Transverse colon (tissue), 4 donors: ENCODE results near the gene PRM2. TPM values are rescaled to one million over a fixed set of nuclear protein-coding genes. Genes with fewer than 3 reads are reported as not detected.
"Not testable (repeated sequence)": the region's sequence is repeated elsewhere in the genome, so short reads cannot be mapped to it uniquely, and the experiment has no call there.

Experiments used
- DNase-seq: peaks from one replicate; pipeline ENCODE4 v3.0.0-alpha.2; 2019
- H3K27ac ChIP-seq, 4 donors: fragments of 200-600 bp; sonication (generic); 2 replicates each; pipeline ENCODE4 v1.5.1; 2016 to 2018; ENCODE audit warnings: inconsistent platforms in 4 of 4
- H3K27me3 ChIP-seq: fragments of 200-600 bp; sonication (generic); 2 replicates; pipeline ENCODE4 v1.5.1; 2017; ENCODE audit warnings: inconsistent platforms
- H3K36me3 ChIP-seq, 4 donors: fragments of 200-600 bp; sonication (generic); 2 replicates each; pipeline ENCODE4 v1.5.1; 2017 to 2019; ENCODE audit warnings: inconsistent platforms in 4 of 4
- H3K4me1 ChIP-seq, 4 donors: fragments of 200-600 bp; sonication (generic); 2 replicates each; pipeline ENCODE4 v1.5.1; 2017 to 2020; ENCODE audit warnings: inconsistent platforms in 4 of 4
- H3K4me3 ChIP-seq, 4 donors: fragments of 200-600 bp; sonication (generic); 1 replicate in 1 of 4; 2 replicates in 3 of 4; pipeline versions ENCODE4 v1.5.1 to v1.6.1; 2017 to 2019; ENCODE audit warnings: inconsistent platforms in 4 of 4
- H3K9me3 ChIP-seq, 2 donors: fragments of 200-600 bp; sonication (generic); 2 replicates each; pipeline ENCODE4 v1.5.1; 2017 to 2019; ENCODE audit warnings: inconsistent platforms in 2 of 2
- CTCF ChIP-seq, 5 experiments: fragments of 200-600 bp in 3 of 5; fragments of 450-650 bp in 2 of 5; sonication (generic) in 3 of 5; IDR thresholded peaks; 1 replicate in 2 of 5; 2 replicates in 3 of 5; pipeline ENCODE4 v1.5.1; 2016 to 2017; ENCODE audit warnings: antibody characterized with exemption in 5 of 5, inconsistent platforms in 3 of 5, mild to moderate bottlenecking in 2 of 5, moderate library complexity in 1 of 5
- EP300 ChIP-seq: sonication (generic); formaldehyde crosslinking; IDR thresholded peaks from one replicate; pipeline ENCODE4 v1.6.1; 2017; ENCODE audit warnings: antibody characterized with exemption, low read depth
- POLR2A ChIP-seq: fragments of 450-650 bp; IDR thresholded peaks from one replicate; pipeline ENCODE4 v1.6.1; 2016; ENCODE audit warnings: antibody characterized with exemption, mild to moderate bottlenecking, moderate library complexity
- POLR2AphosphoS5 ChIP-seq, 3 donors: sonication (generic); formaldehyde crosslinking; IDR thresholded peaks; one replicate each; pipeline ENCODE4 v1.6.1; 2016; ENCODE audit warnings: antibody characterized with exemption in 3 of 3
- WGBS, 2 donors: methylation state at CpG; one replicate each; pipeline ENCODE4 v1.1.5; 2018; ENCODE audit warnings: low coverage in 1 of 2; 5-methylcytosine and 5-hydroxymethylcytosine counted together
- in situ Hi-C, 4 donors: fragments of 200-750 bp; cut with MboI; loops; one replicate each; pipeline versions ENCODE4 v1.15.0 to v1.15.1; 2017; ENCODE audit warnings: low sequenced_read_pairs in 3 of 4, low pct_ligation_motif_present in 1 of 4, low pct_unique_long_range_greater_than_20kb in 1 of 4
- intact Hi-C: fragments of 100-400 bp; cut with DNase I; formaldehyde crosslinking; loops from one replicate; pipeline ENCODE4 v1.15.1; 2023; ENCODE audit warnings: low total_unique reads
- total RNA-seq, 4 donors: library from RNA; depleted of rRNA; stranded (reverse); fragments of >200 nt; gene quantifications; one replicate each; pipeline ENCODE4 v1.1.0, GENCODE V29; 2016

PRM2 gene
- total RNA-seq, 4 donors from 2014 or later: not detected

GRCh38 chr16:11290102-11290893 lies 14.0 kb upstream of the PRM2 start:
- WGBS, 2 donors: 88 to 92% methylated on average over 4 to 8 of the region's 8 CpGs
- H3K4me1 ChIP-seq: no peaks in the 10 kb centered on the region
- intact Hi-C loops (no loop called here), in situ Hi-C loops (no loop called here)
- H3K27ac ChIP-seq: no peak overlapping the region
- H3K27me3 ChIP-seq: no peaks in the 10 kb centered on the region
- H3K36me3 ChIP-seq: no peaks in the 10 kb centered on the region
- DNase-seq: no peak
- TF ChIP-seq EP300 (no peak), CTCF (IDR thresholded peaks at IDR 0.05) (no peak), POLR2A (no peak)
- H3K9me3 ChIP-seq: no peaks in the 10 kb centered on the region
- no peak overlapping the region for H3K4me3 ChIP-seq

DNA sequence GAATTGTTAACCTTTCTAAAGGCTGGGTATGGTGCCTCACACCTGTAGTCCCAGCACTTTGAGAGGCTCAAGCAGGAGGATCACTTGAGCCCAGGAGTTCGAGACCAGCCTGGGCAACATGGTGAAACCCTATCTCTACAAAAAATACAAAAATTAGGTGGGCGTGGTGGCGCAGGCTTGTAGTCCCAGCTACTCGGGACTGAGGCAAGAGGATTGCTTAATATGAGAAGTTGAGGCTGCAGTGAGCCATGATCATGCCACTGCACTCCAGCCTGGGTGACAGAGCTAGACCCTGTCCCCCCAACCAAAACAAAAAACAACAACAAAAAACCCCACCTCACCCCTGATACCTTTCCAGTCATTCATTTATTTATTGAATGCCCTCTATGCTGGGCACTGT lies 13.4 kb upstream of the PRM2 start:
- in situ Hi-C loops, H3K4me3 ChIP-seq, DNase-seq, intact Hi-C loops, H3K9me3 ChIP-seq, H3K27me3 ChIP-seq, H3K27ac ChIP-seq, H3K36me3 ChIP-seq, H3K4me1 ChIP-seq: not testable (repeated sequence)
- WGBS, 2 donors: 95% methylated on average over 4 of the region's 4 CpGs; no CpG with 5 or more reads in 1 of the 2 donors

- TF ChIP-seq POLR2A (no peak), EP300 (no peak), CTCF (IDR thresholded peaks at IDR 0.05) (no peak), POLR2AphosphoS5 (IDR thresholded peaks at IDR 0.05) (no peak)
- no peak overlapping the region for H3K4me3 ChIP-seq
- intact Hi-C loops: no loop called here
- in situ Hi-C loops: no loop called here
- DNase-seq: no peak
- WGBS, 2 donors: 94% methylated on average over 2 of the region's 2 CpGs; no CpG with 5 or more reads in 1 of the 2 donors
- H3K9me3 ChIP-seq: no peaks in the 10 kb centered on the region
- H3K27me3 ChIP-seq: no peaks in the 10 kb centered on the region
- no peak overlapping the region for H3K27ac ChIP-seq
- H3K4me1 ChIP-seq: no peaks in the 10 kb centered on the region
- H3K36me3 ChIP-seq: no peaks in the 10 kb centered on the region
Measured at GRCh38 chr16:11289202-11289601, 12.9 kb upstream of the PRM2 start.

GRCh38 chr16:11285842-11286241 lies 9.6 kb upstream of the PRM2 start:
- intact Hi-C loops (no loop called here), in situ Hi-C loops (no loop called here)
- H3K27ac ChIP-seq: no peak overlapping the region
- TF ChIP-seq EP300 (no peak), POLR2A (no peak), CTCF (IDR thresholded peaks at IDR 0.05) (no peak), POLR2AphosphoS5 (IDR thresholded peaks at IDR 0.05) (no peak)
- WGBS, 2 donors: 86 to 95% methylated on average over 2 of the region's 2 CpGs
- H3K9me3 ChIP-seq: no peaks in the 10 kb centered on the region
- no peaks in the 10 kb centered on the region for H3K36me3 ChIP-seq
- no peak overlapping the region for H3K4me3 ChIP-seq
- no peaks in the 10 kb centered on the region for H3K4me1 ChIP-seq
- H3K27me3 ChIP-seq: no peaks in the 10 kb centered on the region
- no peak for DNase-seq

GRCh38 chr16:11283820-11284248 lies 7.6 kb upstream of the PRM2 start:
- no peak for DNase-seq
- in situ Hi-C loops: no loop called here
- no peaks in the 10 kb centered on the region for H3K27me3 ChIP-seq

More at GRCh38 chr16:11283820-11284248, 7.6 kb upstream of the PRM2 start:
- 60 to 74% methylated on average over 1 to 4 of the region's 4 CpGs for WGBS, 2 donors
- intact Hi-C loops: no loop called here
- H3K36me3 ChIP-seq: no peaks in the 10 kb centered on the region
- H3K27ac ChIP-seq: no peak overlapping the region
- H3K4me1 ChIP-seq: peaks cover 0 to 6% (median 0%) of the 10 kb centered on the region in 4 donors
- TF ChIP-seq POLR2AphosphoS5 (IDR thresholded peaks at IDR 0.05) (no peak), CTCF (IDR thresholded peaks at IDR 0.05) (no peak)
- H3K4me3 ChIP-seq: no peak overlapping the region
- H3K9me3 ChIP-seq: no peaks in the 10 kb centered on the region
